ENCODE data around the gene TMED10.
"Not testable (repeated sequence)": the region's sequence is repeated elsewhere in the genome, so short reads cannot be mapped to it uniquely, and the experiment has no call there.

The TMED10 gene

DNA sequence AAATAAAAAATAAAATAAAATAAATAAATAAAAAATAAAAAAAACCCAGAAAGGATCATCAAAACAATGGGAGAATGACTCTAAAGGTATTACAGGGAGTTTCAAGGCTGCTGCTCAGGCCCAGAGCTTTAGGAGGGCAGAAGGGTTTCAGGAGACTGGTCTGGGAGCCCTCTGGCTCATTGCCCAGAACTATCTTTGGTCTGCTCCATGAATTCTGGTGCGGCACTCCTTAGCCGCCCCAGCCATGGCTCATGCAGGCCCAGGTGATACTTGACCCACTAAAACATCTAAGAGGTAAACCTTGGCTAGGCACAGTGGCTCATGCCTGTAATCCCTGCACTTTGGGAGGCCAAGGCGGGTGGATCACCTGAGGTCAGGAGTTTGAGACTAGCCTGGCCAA, 14.7 kb upstream of the TMED10 start:
- DNase-seq (ENCODE audit: low read depth in 2 of 2), result no peak

DNA sequence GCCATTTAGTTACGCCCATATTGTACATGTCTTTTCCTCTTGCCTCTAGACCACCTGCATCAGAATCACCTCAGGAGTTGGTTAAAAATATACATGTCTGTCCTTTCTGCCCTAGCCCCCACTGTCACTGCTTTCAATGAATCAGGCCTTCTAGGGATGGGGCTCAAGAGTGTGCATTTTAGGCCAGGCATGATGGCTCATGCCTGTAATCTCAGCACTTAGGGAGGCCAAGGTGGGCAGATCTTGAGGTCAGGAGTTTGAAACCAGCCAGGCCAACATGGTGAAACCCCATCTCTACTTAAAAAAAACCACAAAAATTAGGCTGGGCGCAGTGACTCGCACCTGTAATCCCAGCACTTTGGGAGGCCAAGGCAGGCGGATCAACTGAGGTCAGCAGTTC, 13.6 kb upstream of the TMED10 start:
- DNase-seq (ENCODE audit: low read depth in 2 of 2), result no peak

DNA sequence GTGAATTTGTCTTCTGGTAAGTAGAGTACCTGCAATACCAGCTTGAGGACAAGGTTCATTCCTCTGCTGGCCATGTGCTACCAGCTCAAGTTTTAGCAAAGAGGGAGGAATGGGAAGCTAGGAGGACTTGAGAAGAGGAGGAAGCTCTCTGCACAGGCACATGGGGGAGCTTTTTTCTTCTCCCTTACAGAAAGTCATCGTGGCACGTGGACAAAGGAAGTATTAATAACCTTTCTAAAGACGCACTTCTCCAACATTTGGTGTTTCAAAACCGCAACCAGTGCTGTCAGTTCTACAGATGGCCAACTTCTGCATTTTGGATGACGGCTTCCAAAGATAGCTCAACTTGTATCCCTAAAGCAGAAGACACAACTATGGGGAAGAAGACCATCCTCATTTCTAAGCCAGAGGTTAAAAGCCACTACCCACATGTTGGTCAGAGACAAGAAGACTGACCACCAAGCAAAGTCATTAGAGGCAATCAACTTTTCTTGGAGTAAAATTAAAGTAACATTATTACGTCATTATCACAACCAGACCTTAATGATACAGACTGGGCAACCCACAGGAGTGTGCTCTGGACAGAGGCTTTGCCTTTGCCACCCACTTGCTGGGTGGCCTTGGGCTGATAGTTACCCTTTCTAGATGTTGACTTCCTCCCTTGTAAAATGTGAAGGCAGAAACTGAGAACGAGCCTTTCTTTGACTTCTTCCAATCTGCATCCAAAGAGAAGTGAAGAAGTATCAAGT, 12.3 kb upstream of the TMED10 start:
- DNase-seq (ENCODE audit: low read depth in 2 of 2), result no peak

DNA sequence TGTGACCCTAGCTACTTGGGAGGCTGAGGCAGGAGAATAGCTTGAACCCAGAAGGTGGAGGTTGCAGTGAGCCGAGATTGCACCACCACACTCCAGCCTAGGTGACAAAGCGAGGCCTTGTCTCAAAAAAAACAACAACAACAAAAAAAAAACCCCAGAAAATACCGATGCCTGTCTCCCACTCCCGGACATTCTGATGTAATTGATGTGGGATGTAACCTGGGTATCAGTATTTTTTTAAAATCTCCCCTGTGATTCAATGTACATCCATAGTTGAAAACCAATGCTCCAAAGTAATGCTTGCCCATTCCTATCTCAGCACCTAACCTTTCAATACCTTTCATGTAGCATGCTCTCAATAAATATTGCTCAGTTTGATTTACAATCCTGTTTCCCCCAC, 11.7 kb upstream of the TMED10 start:
- no peak for DNase-seq (ENCODE audit: low read depth in 2 of 2)

DNA sequence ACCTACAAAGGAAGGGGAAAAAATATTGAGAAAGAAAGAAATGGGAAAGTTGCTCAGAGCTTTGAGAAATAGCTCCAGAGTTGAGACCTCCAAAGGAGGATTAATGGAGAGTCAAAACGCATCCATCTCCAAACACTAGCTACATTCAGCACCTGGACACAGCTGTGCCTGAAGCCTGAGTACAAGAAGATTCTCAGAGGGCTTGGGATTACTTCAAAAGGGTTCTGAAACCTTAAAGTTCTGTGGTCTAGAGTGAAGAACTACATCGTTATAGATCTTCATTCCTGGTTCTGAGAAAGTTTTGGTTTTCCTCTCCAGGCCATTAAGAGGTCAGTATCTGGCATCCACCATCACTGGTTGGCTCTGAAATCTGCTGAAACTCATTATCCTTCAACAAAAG, 10.5 kb upstream of the TMED10 start:
- DNase-seq (ENCODE audit: low read depth in 2 of 2), result no peak

DNA sequence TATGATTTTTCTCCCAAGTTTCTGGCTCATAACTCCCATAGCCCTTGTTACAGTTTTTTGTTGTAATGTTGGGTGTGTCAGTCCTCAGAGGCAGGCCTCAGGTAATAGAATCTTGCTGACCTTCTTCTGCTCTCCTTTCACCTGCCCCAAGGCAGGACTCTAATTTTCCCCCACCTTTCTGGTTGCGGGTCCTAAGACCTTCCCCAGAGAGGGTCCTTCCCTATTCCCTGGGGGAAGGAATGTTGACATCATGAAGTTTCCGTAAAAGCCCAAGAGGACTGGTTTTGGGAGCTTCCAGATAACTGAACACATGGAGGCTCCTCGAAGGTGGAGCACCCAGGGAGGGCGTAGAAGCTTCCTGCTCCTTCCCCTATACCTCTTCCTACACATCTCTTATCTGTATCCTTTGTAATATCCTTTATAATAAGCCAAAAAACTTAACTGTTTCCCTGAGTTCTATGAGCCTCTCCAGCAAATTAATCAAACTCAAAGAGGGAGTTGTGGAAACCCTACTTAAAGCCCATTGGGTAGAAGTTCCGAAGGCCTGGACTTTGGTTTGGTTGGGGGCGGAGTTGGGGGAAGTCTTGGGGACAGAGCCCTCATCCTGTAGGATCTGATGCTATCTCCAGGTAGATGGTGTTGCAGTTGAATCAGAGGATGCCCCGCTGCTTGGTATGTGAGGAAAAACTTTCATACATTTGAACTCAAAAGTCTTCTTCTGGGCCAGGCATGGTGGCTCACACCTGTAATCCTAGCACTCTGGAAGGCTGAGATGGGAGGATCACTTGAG, 9.0 kb upstream of the TMED10 start:
- DNase-seq (ENCODE audit: low read depth in 2 of 2), result no peak

DNA sequence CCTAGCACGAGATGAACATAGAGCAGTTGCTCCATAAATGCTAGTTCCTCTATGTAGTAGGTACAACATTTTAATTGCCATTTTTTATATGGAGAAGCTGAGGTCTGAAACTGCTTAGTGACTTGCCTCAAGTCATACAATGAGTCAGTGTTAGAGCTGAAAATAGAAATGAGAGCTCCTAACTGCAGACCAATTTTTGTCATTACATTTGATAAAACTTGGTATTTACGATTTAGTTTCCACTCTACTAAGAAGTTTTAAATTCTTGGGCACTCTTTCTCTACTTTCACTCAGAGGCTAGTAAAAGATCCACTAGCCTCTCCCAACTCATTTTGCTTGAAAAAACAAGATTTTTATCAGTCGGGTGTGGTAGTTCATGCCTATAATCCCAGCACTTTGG, 8.1 kb upstream of the TMED10 start:
- no peak for DNase-seq (ENCODE audit: low read depth in 2 of 2)

DNA sequence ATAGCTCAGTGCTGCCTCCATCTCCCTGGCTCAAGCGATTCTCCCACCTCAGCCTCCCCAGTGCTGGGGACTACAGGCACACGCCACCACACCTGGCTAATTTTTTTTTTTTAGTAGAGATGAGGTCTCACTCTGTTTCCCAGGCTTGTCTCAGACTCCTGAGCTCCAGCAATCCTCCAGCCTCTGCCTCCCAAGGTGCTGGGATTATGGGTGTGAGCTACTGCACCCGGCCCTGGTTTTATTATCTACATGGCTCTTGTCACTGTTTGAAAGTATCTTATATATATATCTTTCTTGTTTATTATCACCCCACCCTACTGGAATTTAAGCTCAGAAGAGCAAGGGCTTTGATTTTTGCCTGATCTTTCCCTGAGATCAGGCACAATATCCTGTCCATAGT, 7.6 kb upstream of the TMED10 start:
- DNase-seq (ENCODE audit: low read depth in 2 of 2), result no peak

DNA sequence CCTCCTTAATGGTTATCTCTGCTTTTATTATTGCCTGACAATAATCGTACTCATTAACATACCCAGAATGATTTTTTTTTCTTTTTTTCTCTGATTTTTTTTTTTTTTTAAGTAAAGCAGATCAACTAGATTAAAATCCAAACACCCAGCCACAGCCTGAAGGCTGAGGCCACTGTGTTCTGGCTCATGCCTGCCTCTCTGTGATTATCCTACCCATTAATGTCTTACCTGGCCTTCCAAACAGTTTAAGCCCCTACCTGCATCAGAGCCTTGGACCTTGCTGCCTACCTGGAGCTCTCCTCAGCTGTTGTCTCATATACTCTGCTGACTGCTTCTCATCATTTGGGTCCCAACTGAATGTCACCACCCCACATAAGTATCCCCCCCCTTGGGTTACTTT, 6.8 kb upstream of the TMED10 start:
- no peak for DNase-seq (ENCODE audit: low read depth in 2 of 2)

DNA sequence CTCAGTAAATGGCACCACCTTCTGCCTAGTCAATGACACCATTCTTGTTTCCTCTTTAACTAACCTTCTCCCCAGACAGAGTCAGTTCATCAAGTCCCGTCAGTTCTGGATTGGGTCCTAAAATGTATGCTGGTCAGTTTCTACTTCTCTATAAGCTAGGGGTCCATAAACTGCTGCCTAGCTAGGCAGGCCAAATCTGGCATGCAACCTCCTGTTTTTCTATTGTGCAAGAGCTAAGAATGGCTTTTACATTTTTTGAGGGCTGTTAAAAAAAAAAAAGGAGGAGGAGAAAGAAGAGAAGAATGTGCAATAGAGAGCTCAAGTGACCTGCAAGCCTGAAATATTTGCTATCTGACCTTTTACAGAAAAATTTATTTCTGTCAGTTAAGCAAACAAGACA, 6.4 kb upstream of the TMED10 start:
- DNase-seq (ENCODE audit: low read depth in 2 of 2), result no peak

DNA sequence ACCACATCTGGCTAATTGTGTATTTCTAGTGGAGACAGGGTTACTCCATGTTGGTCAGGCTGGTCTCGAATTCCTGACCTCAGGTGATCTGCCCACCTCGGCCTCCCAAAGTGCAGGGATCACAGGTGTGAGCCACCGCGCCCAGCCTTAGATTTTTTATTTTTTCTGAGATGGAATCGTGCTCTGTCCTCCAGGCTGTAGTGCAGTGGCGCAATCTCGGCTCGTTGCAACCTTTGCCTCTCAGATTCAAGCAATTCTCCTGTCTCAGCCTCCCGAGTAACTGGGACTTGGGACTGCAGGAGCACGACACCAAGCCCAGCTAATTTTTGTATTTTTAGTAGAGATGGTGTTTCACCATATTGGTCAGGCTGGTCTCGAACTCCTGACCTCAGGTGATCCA, 5.8 kb upstream of the TMED10 start:
- DNase-seq (ENCODE audit: low read depth in 2 of 2), result not testable (repeated sequence)

DNA sequence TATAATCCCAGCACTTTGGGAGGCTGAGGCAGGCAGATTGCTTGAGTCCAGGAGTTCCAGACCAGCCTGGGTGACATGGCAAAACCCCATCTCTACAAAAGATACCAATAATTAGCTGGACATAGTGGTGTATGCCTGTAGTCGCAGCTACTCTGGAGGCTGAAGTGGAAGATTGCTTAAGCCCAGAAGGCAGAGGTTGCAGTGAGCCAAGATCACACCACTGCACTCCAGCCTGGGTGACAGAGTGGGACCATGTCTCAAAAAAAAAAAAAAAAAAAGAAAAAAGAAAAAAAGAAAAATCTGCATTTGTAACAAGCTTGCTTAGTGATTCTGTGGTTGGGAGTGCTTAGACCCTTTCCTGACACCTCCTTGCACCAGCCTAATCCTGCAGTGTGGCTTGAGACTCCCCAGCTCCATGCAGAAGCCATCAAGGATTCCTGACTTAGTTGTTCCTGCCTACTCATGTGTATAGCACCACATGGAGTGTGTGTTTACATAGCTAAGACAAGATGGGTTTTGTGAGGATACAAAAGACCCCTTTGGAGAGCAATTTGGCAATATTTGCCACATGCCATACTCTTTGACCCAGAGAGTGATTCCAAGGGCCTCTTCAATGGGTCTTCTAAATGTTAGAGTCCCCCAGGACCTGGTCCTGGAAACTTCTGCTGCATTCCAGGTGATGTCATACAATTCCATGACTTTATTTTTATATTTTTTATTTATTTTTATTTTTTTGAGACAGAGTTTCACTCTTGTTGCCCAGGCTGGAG, 5.1 kb upstream of the TMED10 start:
- no peak for DNase-seq (ENCODE audit: low read depth in 2 of 2)

DNA sequence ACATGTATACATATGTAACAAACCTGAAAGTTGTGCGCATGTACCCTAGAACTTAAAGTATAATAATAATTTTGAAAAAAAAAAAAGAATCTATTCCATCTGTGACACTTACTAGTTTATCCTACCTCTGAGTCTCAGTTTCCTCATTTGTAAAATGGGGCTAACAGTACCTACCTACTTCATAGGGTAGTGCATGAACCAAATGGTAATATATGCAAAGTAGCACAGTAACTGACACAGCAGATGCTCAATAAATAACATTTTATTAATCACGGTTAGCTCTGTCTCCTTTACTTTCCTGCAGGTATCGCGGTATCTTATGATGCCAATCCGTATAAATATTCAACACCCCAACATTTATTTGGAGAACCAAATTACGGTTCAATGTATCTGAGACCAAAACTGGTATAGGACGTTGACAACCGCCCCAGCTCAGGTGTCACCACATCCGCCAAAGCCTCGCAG, 703 bp downstream of the TMED10 start:
- DNase-seq (ENCODE audit: low read depth in 2 of 2), result no peak

DNA sequence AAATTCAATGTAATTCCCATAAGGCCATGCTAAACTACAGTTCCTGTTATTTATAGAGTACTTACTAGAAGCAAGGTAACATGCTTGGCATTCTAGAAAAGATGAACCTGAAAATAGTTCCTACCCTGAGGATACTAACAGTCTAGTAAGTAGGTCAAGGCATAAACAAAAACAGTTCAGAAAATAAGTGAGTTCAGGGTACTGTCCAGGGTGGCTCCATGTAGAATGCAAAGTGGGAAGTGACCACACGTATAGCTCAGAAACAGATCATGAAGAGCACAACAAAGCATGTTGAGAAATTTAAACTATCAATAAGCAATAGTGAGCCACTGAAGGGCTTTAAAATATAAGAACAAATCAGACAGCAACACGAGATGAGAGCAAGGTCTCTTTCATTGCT, 2.3 kb downstream of the TMED10 start:
- DNase-seq (ENCODE audit: low read depth in 2 of 2), result no peak

DNA sequence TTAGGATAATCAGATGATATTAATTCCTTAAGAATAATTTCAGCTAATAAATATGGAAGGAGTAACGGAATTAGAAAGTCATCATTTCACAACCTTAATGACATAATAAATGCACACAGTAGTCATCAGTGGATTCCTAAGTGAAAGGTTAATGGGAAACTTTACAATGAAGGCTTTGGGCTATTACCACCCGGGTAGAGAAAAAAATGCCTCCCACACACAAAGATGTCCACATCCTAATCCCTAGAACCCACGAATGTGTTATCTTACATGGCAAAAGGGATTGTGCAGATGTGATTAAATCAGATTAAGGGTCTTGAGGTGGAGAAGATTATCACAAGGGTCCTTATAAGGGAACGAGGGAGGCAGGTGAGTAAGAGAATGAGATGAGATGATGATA, 5.6 kb downstream of the TMED10 start:
- DNase-seq (ENCODE audit: low read depth in 2 of 2), result no peak

DNA sequence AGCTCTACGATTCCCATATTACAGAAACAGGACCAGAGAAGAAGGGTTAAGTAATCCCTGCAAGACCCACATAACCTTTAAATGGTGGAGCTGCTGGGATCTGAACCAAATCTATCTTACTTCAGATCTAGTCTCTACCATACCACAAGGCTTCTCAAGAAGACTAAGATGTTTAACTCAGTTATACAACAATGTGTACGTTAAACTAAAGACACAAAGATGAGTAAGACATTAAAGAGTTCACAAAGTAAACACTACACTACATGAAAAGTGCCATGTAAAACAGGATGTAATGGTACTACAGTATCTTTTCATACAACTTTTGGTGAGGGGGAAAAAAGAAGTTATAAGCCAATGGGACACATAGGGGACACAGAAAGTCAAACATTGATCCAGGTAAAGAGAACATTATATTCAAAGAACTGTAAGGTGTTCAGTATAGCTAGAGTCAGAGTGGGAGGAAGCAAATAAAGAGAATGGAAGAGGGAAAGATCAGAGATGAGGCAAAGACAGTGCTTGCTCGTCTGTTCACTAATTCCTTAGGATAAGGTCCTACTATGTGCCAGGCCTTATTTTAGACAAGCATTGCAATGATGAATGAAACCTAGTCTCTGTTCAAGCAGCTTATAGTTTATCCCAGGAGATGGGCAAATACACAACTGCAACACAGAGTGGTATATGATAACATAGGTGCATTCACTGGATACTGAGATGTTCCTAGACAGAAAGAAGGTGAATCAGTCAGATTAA, 7.7 kb downstream of the TMED10 start:
- DNase-seq (ENCODE audit: low read depth in 2 of 2), result no peak

DNA sequence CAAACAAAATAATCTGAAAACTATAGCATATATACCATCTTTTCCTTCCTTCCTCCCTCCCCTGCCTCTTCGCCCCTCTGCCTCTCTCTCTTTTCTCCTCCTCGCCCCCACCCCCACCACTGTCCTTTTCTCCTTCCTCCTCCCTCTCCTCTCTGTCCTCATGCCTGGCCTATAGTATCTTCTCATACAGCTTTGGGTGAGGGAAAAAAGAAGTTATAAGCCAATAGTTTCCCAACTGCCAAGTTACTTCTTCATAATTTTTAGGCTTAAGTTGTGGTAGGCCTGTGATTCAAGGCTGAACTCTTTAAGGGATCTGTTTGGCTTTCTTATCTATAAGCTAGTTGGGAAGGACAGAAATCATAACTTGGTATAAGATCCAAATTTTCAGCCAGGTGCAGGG, 9.1 kb downstream of the TMED10 start:
- no peak for DNase-seq (ENCODE audit: low read depth in 2 of 2)

DNA sequence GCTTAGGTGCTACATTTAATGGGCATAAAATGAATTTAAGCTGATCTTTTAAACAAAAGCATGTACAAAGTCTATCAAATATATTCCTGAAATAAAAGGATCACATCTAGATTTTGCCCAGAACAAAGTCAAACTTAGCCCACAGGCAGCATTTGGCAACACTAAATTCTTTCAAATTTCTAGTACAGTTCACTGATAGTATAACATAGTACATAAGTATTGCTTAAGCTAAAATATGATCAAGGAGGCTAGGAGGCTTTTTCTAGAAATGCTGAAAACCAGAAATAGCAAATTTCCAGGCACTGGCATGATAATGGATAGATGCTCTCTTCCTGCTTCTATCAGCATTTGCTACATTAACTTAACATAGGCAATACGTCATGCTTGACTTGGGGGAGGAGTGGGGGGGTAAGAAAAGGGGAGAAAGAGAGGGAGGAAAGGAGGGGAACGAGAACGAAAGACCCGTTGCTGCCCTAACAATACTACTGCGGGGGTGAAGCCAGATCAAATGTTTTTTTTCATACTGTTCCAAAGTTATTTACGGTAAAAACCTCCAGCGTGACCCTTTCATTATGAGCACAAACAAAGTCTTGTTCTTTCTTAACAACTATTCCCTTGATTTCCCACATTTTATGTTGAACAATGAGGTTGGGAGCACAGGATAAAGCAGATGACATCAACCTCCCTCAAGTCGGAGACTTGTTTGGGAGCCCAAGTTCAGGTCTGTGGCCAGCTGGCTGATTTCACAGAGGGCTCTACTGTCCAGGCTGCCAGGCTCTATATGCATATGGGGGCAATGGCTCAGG, 10.6 kb downstream of the TMED10 start:
- no peak for DNase-seq (ENCODE audit: low read depth in 2 of 2)

DNA sequence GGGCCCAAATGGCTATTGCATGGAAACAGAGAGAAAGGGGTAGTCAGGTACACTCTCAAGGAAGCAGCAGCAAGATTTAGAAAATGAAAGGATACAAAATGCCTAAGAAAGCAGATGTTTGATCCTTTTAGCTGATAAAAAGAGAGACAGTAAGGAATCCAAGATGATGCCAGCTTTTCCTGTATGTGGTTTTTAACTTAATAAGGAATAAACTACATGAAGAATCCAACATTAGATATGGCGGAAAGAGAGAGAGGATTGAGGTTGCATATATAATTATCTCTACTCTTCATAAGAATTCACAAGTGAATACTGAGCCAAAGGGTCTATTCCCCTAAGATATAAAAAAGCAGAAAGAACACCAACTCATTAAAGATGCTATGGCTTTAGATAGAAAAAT, 11.6 kb downstream of the TMED10 start:
- DNase-seq (ENCODE audit: low read depth in 2 of 2), result no peak

DNA sequence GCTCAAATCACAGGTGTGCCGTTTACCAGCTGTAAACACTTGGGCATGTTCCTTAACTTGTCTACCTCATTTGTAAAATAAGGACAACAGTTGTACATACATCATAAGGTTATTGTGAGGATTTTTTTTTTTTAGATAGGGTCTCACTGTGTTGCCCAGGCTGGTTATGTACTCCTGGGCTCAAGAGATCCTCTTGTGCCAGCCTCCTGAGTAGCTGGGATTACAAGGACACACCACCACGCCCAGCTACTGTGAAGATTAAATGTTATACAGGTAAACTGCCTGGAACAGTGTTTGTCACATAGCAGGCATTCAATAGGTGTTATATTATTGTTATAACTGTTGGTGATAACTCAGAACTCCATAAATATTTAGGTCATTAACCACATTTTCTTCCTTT, 12.7 kb downstream of the TMED10 start:
- no peak for DNase-seq (ENCODE audit: low read depth in 2 of 2)

DNA sequence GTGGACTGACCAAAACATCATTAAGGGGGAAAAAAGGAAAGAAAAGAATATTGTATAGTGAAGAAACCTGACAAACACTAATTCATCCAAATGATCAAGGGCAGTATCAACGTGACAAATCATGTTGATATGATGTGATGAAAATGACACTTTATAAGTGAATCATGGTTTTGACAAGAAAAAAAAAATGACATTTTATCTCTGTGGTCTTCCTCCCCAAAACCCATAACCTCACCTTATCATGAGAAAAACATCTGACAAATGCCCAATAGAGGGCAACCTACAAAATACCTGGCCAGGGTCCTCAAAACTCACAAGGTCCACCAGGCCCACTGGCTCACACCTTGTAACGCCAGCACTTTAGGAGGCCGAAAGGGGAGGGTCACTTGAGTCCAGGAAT, 13.8 kb downstream of the TMED10 start:
- DNase-seq (ENCODE audit: low read depth in 2 of 2), result no peak

Measured in stimulated activated CD4-positive, alpha-beta T cell treated with anti-CD3 and anti-CD28 coated beads, Interleukin-1b, Interleukin-23, amount 100 ng/mL, for 1 hour (primary cell).